Cardiac fibroblast (primary cell): ENCODE measurements around the gene KCNK6.
A peak's percentile ranks its signal among the peaks of the same experiment; 100 is the strongest.

Source experiments
- DNase-seq, 2 donors: peaks; one replicate each; pipeline versions ENCODE4 v3.0.0 to v3.0.0-alpha.2; 2010; ENCODE audit warnings: low read depth in 2 of 2
- H3K4me3 ChIP-seq, 2 donors: replicated peaks in 1 of 2; 1 replicate in 1 of 2; 2 replicates in 1 of 2; pipeline ENCODE4 v1.5.1; 2011; ENCODE audit warnings: low read depth in 2 of 2, low read length in 2 of 2, mild to moderate bottlenecking in 2 of 2, moderate library complexity in 1 of 2
- TF ChIP-seq, protein P1 (sequence below): IDR thresholded peaks from one replicate; pipeline ENCODE4 v1.5.1; 2011; ENCODE audit warnings: low read depth, mild to moderate bottlenecking, low read length, inconsistent platforms

Gene KCNK6

DNA sequence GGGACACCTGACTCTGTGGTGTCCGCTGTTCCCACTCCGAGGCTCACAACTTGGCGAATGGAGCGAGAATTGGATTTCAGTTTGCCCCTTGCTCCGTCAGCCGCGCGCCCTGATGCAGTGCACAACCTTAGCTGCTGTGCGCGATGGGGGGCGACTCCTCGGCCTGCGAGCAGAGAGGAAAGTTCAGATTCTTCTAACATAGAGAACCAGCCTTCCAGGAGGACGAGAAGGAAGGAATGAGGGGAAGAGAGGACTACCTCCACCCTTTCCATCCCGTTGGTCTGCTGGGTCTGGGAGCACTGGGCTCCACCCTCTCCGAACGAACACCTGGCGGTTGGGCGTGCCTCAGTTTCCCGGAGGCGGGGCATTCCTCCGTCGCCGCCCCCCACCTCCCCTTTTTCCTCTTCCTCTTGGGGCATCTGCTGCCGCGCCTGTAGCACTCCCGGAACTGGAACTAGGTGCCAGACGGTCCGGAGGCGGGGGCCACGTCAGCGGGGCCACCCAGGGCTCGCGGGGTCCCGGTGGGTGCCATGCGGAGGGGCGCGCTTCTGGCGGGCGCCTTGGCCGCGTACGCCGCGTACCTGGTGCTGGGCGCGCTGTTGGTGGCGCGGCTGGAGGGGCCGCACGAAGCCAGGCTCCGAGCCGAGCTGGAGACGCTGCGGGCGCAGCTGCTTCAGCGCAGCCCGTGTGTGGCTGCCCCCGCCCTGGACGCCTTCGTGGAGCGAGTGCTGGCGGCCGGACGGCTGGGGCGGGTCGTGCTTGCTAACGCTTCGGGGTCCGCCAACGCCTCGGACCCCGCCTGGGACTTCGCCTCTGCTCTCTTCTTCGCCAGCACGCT is at the start of gene KCNK6:
Gene KCNK6 (plus strand): TSS at position 425 of the 838 bp plus-strand sequence. CDS start 106 bp downstream, at position 531.
- TF ChIP-seq, protein P1, sequence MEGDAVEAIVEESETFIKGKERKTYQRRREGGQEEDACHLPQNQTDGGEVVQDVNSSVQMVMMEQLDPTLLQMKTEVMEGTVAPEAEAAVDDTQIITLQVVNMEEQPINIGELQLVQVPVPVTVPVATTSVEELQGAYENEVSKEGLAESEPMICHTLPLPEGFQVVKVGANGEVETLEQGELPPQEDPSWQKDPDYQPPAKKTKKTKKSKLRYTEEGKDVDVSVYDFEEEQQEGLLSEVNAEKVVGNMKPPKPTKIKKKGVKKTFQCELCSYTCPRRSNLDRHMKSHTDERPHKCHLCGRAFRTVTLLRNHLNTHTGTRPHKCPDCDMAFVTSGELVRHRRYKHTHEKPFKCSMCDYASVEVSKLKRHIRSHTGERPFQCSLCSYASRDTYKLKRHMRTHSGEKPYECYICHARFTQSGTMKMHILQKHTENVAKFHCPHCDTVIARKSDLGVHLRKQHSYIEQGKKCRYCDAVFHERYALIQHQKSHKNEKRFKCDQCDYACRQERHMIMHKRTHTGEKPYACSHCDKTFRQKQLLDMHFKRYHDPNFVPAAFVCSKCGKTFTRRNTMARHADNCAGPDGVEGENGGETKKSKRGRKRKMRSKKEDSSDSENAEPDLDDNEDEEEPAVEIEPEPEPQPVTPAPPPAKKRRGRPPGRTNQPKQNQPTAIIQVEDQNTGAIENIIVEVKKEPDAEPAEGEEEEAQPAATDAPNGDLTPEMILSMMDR, result no peak
- DNase-seq, result peak in 1 of 2 donors; percentile 36

DNA sequence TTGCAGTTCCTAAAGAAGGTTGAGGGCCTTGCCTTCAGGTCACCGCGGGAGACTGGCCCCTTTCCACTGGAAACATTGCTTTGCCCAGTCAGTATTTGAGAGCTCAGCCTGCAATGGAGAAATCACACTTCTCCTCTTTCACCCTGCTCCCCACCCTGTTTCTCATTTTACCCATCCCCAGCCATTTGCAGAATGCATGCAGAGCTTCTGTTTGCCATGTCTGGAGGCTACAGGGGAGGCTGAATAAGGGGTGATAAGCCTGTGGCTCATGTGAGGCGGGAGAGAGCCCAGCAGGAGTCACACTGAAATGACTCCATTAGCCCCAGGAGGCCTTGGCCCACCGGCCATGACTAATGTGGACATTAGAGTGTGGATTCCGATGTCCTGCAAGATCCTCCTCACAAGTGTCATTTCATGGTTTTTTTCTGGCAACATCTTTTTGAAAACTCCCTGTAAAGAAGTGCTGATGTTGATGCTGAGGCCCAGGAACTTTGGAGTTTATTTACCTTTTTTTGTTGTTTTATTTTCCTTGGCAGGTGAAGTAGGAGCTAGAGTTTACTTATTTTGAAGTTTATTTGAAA is 49.0 kb upstream of the KCNK6 start:
- no peak overlapping the region for H3K4me3 ChIP-seq
- peak in 1 of 2 donors; percentile 32 for DNase-seq
- TF ChIP-seq, protein P1, result no peak

More for the DNA sequence above, at the start of gene KCNK6:
- H3K4me3 ChIP-seq, result peak within 1 kb of the TSS; percentile 63 to 65

DNA sequence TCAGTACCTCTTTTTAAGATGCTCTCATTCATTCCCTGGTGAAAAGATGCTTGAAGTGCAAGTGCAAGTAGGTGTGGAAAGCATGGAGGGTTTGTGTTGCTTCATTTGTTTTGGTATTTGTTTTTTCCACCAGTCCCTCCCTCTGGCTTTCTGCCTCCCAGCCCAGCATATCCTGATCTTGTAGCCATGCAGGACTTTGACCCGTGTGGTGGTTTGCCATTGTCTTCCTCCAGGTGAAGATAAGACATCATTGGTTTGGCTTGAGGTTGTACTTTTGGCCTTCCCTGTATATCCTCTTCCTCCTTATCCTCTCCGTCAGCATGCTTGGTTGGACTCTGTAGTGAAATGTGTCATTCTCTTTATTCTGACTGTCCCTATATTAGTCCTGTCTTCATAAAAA is 46.1 kb upstream of the KCNK6 start:
- DNase-seq, result no peak
- H3K4me3 ChIP-seq, result no peak overlapping the region
- TF ChIP-seq, protein P1, result no peak

DNA sequence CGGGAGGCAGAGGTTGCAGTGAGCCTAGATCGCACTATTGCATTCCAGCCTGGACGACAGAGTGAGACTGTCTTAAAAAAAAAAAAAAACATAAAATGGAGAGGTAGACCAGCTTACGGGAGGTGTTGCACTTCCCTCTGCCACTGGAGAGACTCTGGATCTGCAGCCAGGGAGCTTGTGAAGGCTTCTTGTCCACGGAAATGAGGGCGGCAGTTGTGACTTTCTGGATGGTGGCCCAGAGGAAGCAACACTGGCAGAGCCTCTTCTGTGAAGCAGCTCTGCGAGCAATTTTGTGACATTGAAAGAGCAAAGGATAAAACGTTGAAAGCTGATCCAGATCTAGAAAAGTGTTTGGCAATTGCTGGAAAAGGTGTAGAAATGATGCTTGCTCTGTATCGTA is 44.9 kb upstream of the KCNK6 start:
- TF ChIP-seq, protein P1, result no peak
- no peak overlapping the region for H3K4me3 ChIP-seq

DNA sequence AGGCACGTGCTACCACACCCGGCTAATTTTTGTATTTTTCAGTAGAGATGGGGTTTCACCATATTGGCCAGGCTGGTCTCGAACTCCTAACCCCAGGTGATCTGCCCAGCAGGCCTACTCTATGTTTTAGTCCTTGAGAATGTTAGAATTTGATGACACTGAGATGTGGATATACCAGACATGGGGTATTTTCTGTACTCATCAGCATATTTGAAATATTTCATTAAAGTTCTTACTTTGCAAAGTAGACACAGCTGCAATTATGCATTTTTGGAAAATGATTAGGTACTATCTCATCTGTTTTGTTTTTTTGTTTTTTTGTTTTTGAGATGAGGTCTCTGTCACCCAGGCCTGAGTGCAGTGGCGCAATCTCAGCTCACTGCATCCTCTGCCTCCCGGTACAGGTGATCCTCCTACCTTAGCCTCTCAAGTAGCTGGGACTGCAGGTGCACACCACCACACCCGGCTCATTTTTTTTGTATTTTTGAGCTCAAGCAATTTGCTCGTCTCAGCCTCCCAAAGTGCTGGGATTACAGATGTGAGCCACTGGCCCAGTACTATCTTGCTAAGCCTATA is 42.6 kb upstream of the KCNK6 start:
- no peak for DNase-seq
- H3K4me3 ChIP-seq, result no peak overlapping the region
- TF ChIP-seq, protein P1, result no peak

More for the DNA sequence above, 44.9 kb upstream of the KCNK6 start:
- DNase-seq, result no peak

DNA sequence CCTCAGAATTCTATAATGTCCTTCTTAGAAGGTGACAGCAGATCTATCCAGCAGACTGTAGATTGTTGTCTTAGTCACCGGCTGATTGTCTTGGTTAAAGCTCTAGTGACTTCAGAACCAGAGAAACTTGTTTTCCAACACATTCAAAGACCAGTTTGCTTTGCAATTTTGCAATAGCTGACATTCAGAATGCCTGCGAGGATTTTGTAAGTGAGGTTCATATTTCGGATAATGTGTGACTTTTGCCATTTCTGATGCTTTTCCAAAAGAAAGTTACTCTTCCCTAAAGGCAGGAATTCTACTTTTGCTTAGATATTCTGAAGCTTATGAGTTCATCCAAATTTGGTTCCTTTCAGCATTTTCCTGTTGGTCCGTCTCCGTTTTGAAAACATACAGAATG is 42.1 kb upstream of the KCNK6 start:
- TF ChIP-seq, protein P1, result no peak
- no peak overlapping the region for H3K4me3 ChIP-seq
- DNase-seq, result peak; percentile 59 to 62
